WERI-Rb-1 (cell line): ENCODE results near the gene ZAP70.

Source experiments
- DNase-seq: peaks from one replicate; pipeline ENCODE4 v3.0.0-alpha.2; 2020
- H3K27ac ChIP-seq: fragments of 250-450 bp; sonication (Bioruptor Pico); 2 replicates; pipeline ENCODE4 v1.5.1; 2020; ENCODE audit warnings: mild to moderate bottlenecking, moderate library complexity
- H3K27me3 ChIP-seq: fragments of 250-450 bp; sonication (Bioruptor Pico); 2 replicates; pipeline ENCODE4 v1.5.1; 2021; ENCODE audit warnings: mild to moderate bottlenecking, low read depth, moderate library complexity; ENCODE audit not compliant: insufficient read depth, severe bottlenecking
- H3K36me3 ChIP-seq: fragments of 250-450 bp; sonication (Bioruptor Pico); 2 replicates; pipeline ENCODE4 v1.5.1; 2020; ENCODE audit warnings: mild to moderate bottlenecking, moderate library complexity
- H3K4me3 ChIP-seq: 2 replicates; pipeline ENCODE4 v1.5.1; 2011; ENCODE audit warnings: low read depth, mild to moderate bottlenecking, control low read depth, low read length
- H3K9me3 ChIP-seq: fragments of 250-450 bp; sonication (Bioruptor Pico); 2 replicates; pipeline ENCODE4 v1.5.1; 2021; ENCODE audit warnings: mild to moderate bottlenecking, moderate library complexity; ENCODE audit not compliant: severe bottlenecking
- CTCF ChIP-seq: IDR thresholded peaks from 2 replicates; pipeline ENCODE4 v1.5.1; 2011; ENCODE audit warnings: low read depth, mild to moderate bottlenecking, control low read depth, inconsistent platforms, low read length

The ZAP70 gene

GRCh38 chr2:97775074-97775473 lies 61.7 kb downstream of the ZAP70 start:
- no peak for DNase-seq
- Histone ChIP-seq H3K9me3 (no peaks in the 10 kb centered on the region), H3K36me3 (peaks cover 6% of the 10 kb centered on the region; the same call in 1 of the 2 replicates), H3K27ac (no peak overlapping the region), H3K4me3 (no peak overlapping the region), H3K27me3 (no peaks in the 10 kb centered on the region)
- TF ChIP-seq CTCF, result no peak

- Histone ChIP-seq H3K27me3 (no peaks in the 10 kb centered on the region), H3K36me3 (peaks cover 2% of the 10 kb centered on the region; the same call in 1 of the 2 replicates), H3K27ac (no peak overlapping the region), H3K9me3 (no peaks in the 10 kb centered on the region), H3K4me3 (no peak overlapping the region)
- TF ChIP-seq CTCF, result no peak
- no peak for DNase-seq
Observed at GRCh38 chr2:97779141-97779540, 65.8 kb downstream of the ZAP70 start.

- no peak for DNase-seq
- no peak for TF ChIP-seq CTCF
- Histone ChIP-seq H3K9me3 (no peaks in the 10 kb centered on the region), H3K27me3 (no peaks in the 10 kb centered on the region), H3K36me3 (no peaks in the 10 kb centered on the region), H3K4me3 (no peak overlapping the region), H3K27ac (no peak overlapping the region)
Observed at GRCh38 chr2:97781981-97782380, 68.6 kb downstream of the ZAP70 start.

- DNase-seq, result no peak
- Histone ChIP-seq H3K4me3 (no peak overlapping the region), H3K36me3 (peaks cover 4% of the 10 kb centered on the region; the same call in 1 of the 2 replicates), H3K9me3 (no peaks in the 10 kb centered on the region), H3K27me3 (no peaks in the 10 kb centered on the region), H3K27ac (no peak overlapping the region)
- no peak for TF ChIP-seq CTCF
Observed at GRCh38 chr2:97784953-97785352, 71.6 kb downstream of the ZAP70 start.

- no peak for DNase-seq
- peaks cover 4% of the 10 kb centered on the region; the same call in 1 of the 2 replicates for H3K36me3 ChIP-seq
- H3K4me3 ChIP-seq, result no peak overlapping the region
- H3K27ac ChIP-seq, result no peak overlapping the region
- H3K9me3 ChIP-seq, result no peaks in the 10 kb centered on the region
- H3K27me3 ChIP-seq, result no peaks in the 10 kb centered on the region
- TF ChIP-seq CTCF, result no peak
Observed at GRCh38 chr2:97785818-97786217, 72.4 kb downstream of the ZAP70 start.

GRCh38 chr2:97788986-97789644 lies 75.7 kb downstream of the ZAP70 start:
- no peak for DNase-seq
- no peak overlapping the region for H3K27ac ChIP-seq
- no peaks in the 10 kb centered on the region for H3K9me3 ChIP-seq
- H3K27me3 ChIP-seq, result no peaks in the 10 kb centered on the region
- peaks cover 13% of the 10 kb centered on the region for H3K36me3 ChIP-seq
- no peak overlapping the region for H3K4me3 ChIP-seq
- no peak for TF ChIP-seq CTCF
